Activated B cell treated with CpG ODN at 0.5 μM for 24 hours (primary cell): ENCODE measurements around the gene FAM193B. TPM values are rescaled to one million over a fixed set of nuclear protein-coding genes. Genes with fewer than 3 reads are reported as not detected.

Experiments used
- ATAC-seq: fragments of 200-7000 bp; cut with Tn5 transposase; one replicate; pipeline ENCODE4 v1.10.0; 2021; ENCODE audit warnings: low read depth, mild to moderate bottlenecking, moderate library complexity
- CTCF ChIA-PET: fragments of 350-600 bp; sonication (Branson Sonifier 250); formaldehyde crosslinking; loops from one replicate; lab custom pipeline; 2021; ENCODE audit warnings: antibody characterized with exemption; lab: Charles Lee
- POLR2A ChIA-PET: fragments of 350-600 bp; sonication (Branson Sonifier 250); formaldehyde crosslinking; loops from one replicate; lab custom pipeline; 2021; ENCODE audit warnings: antibody characterized with exemption; lab: Charles Lee
- DNase-seq: peaks from one replicate; pipeline ENCODE4 v3.0.0; 2022
- H3K27ac Mint-ChIP-seq: one replicate; pipeline ENCODE4 v1.8.0; 2020; ENCODE audit warnings: mixed read lengths
- H3K27me3 Mint-ChIP-seq: one replicate; pipeline ENCODE4 v1.8.0; 2021; ENCODE audit warnings: mixed read lengths
- H3K36me3 Mint-ChIP-seq: one replicate; pipeline ENCODE4 v1.8.0; 2021; ENCODE audit warnings: low read depth, mixed read lengths
- H3K4me1 Mint-ChIP-seq: one replicate; pipeline ENCODE4 v1.8.0; 2021; ENCODE audit warnings: mixed read lengths
- H3K4me3 Mint-ChIP-seq: one replicate; pipeline ENCODE4 v1.8.0; 2020; ENCODE audit warnings: mild to moderate bottlenecking, mixed read lengths
- H3K9me3 Mint-ChIP-seq: one replicate; pipeline ENCODE4 v1.8.0; 2020; ENCODE audit warnings: mixed read lengths
- intact Hi-C: fragments of 100-400 bp; cut with micrococcal nuclease; formaldehyde crosslinking; loops from one replicate; pipeline ENCODE4 v1.15.1; 2024
- total RNA-seq: library from RNA; stranded (reverse); gene quantifications from 2 replicates; pipeline ENCODE4 v1.2.3, GENCODE V29; 2022
- TF ChIP-seq, protein P1 (sequence below): fragments of 200-600 bp; IDR thresholded peaks from one replicate; pipeline ENCODE4 v1.8.0; 2022; ENCODE audit warnings: antibody characterized with exemption, mild to moderate bottlenecking

FAM193B gene
- total RNA-seq, 1 donor from 2014 or later = 121 TPM

DNA sequence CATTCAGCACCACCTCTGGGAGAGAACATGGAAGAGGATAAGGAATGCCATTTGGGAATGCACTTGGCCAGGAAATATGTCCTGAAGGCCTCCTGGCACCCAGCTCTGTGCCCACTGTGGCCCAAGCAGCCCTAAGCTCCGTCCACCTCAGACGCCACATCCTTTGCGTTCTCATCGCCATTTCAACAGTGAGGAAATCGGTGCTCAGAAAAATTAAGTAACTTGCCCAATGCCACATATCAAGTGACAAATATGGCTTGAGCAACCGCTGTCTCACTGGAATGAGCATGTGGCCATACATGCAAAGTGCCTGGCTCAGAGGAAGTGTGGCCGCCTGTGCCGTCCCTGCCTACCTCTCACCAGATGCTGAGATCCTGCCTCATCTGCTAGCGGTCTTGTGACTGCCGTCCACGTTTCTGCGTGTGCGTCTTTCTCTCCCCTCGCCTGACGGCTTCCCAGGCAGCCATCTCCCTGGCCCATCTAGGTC, 43.8 kb downstream of the FAM193B start:
- peak overlapping the region; percentile 93 for H3K4me3 Mint-ChIP-seq

DNA sequence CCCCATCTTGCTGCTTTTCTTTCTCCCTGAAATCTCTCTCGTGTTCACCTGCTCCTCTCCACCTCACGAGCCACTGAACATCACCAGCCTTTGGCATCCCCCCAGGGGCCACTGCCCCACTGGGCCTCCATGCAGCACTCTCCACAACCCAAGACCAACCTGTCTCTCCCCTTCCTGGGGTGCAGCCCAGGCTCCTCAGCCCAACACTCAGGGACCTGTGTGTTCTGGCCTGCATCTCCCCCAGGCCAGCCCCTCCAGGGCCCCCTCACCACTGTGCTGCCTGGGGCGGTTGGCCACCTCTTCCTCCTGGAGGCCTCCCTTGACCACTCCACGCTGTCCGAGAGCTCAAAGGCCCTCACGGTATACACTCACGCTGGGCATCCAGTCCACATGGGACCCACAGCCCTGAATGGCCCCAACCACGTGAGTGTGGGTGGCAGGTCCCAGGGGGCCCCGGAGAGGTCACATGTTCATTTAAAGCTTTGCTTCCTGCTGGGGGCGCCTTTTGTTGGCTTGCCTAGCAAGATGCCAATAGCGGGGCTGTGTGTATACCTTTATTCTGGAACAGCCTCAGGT, 44.3 kb downstream of the FAM193B start:
- intact Hi-C loops = loop anchor here (1.0 to 10.0 kb wide), 3 partner anchors 7 to 395 kb away; no protein-coding TSS in a partner anchor
- DNase-seq = peak; percentile 55
- H3K4me1 Mint-ChIP-seq = peaks cover 61% of the 10 kb centered on the region
- CTCF ChIA-PET = interaction anchor here (1.1 to 2.7 kb wide), 6 partner anchors 9 to 120 kb away, joined by 3 to 11 read pairs (median 4); partner anchors contain the start of genes B4GALT7 and PDLIM7
- TF ChIP-seq, protein P1, sequence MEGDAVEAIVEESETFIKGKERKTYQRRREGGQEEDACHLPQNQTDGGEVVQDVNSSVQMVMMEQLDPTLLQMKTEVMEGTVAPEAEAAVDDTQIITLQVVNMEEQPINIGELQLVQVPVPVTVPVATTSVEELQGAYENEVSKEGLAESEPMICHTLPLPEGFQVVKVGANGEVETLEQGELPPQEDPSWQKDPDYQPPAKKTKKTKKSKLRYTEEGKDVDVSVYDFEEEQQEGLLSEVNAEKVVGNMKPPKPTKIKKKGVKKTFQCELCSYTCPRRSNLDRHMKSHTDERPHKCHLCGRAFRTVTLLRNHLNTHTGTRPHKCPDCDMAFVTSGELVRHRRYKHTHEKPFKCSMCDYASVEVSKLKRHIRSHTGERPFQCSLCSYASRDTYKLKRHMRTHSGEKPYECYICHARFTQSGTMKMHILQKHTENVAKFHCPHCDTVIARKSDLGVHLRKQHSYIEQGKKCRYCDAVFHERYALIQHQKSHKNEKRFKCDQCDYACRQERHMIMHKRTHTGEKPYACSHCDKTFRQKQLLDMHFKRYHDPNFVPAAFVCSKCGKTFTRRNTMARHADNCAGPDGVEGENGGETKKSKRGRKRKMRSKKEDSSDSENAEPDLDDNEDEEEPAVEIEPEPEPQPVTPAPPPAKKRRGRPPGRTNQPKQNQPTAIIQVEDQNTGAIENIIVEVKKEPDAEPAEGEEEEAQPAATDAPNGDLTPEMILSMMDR = no peak
- peak overlapping the region; percentile 96 for H3K27ac Mint-ChIP-seq
- peak overlapping the region; percentile 93 for H3K4me3 Mint-ChIP-seq
- H3K9me3 Mint-ChIP-seq = no peaks in the 10 kb centered on the region
- POLR2A ChIA-PET = interaction anchor here (0.6 to 5.9 kb wide), 13 partner anchors 9 to 202 kb away, joined by 3 to 96 read pairs (median 5); partner anchors contain the start of genes B4GALT7, LMAN2 and PDLIM7
- H3K36me3 Mint-ChIP-seq = peaks cover 68% of the 10 kb centered on the region
- peak; percentile 44 for ATAC-seq
- H3K27me3 Mint-ChIP-seq = no peaks in the 10 kb centered on the region

More for the DNA sequence above, 43.8 kb downstream of the FAM193B start:
- Mint-ChIP-seq H3K9me3 (no peaks in the 10 kb centered on the region), H3K36me3 (peaks cover 68% of the 10 kb centered on the region), H3K27me3 (no peaks in the 10 kb centered on the region), H3K27ac (peak overlapping the region; percentile 96), H3K4me1 (peaks cover 62% of the 10 kb centered on the region)
- ChIA-PET CTCF (interaction anchor here (1.1 to 2.7 kb wide), 5 partner anchors 10 to 120 kb away, joined by 3 to 11 read pairs (median 5); partner anchors contain the start of gene PDLIM7), POLR2A (interaction anchor here (1.0 to 5.9 kb wide), 9 partner anchors 10 to 202 kb away, joined by 3 to 96 read pairs (median 4); partner anchors contain the start of genes B4GALT7, LMAN2 and PDLIM7)
- intact Hi-C loops = loop anchor here (1.0 kb wide), 1 partner anchor 210 kb away; no protein-coding TSS in a partner anchor
- TF ChIP-seq, protein P1 = no peak
- DNase-seq (peak; percentile 52), ATAC-seq (peak; percentile 66)

DNA sequence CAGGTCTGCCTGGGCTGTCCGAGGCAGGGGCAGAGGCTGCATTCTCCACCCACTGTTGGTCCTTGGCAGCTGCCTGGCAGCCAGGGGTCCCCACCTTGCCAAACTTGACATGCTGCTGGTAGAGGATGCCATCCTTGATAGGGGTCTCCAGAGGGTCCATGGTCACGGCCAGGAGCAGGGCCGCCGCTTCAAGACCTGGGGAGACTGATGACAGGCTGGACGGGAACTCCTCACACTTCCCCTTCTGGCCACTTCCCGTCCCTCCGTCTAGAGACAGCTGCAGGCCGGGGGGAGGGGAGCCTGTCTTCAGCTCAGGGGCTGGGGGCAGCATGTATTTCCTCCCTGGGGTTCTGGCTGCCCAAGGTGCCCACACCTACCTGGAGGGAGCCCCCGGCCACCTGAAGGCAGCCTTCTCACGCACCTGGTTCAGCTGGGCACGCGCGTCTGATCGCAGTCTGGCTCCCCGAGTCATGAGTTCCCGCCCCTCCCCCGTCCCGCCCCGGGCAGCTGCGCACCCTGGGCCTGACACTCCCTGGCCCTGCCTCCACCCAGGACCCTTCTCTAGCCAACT, 44.9 kb downstream of the FAM193B start, which contains the start of gene DOK3:
Gene DOK3 (minus strand): TSS at position 446 of the 571 bp plus-strand sequence. CDS start 286 bp downstream, at position 160.
- H3K4me1 Mint-ChIP-seq = peaks cover 60% of the 10 kb centered on the region
- CTCF ChIA-PET = interaction anchor here (0.6 to 2.7 kb wide), 9 partner anchors 8 to 119 kb away, joined by 3 to 11 read pairs (median 8); partner anchors contain the start of genes B4GALT7 and PDLIM7
- H3K27ac Mint-ChIP-seq = peak within 1 kb of the TSS; percentile 96
- ATAC-seq (peak; percentile 33), DNase-seq (peak; percentile 52)
- intact Hi-C loops = loop anchor here (1.0 to 10.0 kb wide), 2 partner anchors 8 to 395 kb away; no protein-coding TSS in a partner anchor
- peak within 1 kb of the TSS; percentile 93 for H3K4me3 Mint-ChIP-seq
- POLR2A ChIA-PET = interaction anchor here (0.6 to 5.9 kb wide), 16 partner anchors 7 to 201 kb away, joined by 3 to 96 read pairs (median 6); partner anchors contain the start of genes B4GALT7, DDX41, GRK6 and LMAN2
- no peaks in the 10 kb centered on the region for H3K27me3 Mint-ChIP-seq
- no peaks in the 10 kb centered on the region for H3K9me3 Mint-ChIP-seq
- H3K36me3 Mint-ChIP-seq = peaks cover 64% of the 10 kb centered on the region
- TF ChIP-seq, protein P1 = no peak

DNA sequence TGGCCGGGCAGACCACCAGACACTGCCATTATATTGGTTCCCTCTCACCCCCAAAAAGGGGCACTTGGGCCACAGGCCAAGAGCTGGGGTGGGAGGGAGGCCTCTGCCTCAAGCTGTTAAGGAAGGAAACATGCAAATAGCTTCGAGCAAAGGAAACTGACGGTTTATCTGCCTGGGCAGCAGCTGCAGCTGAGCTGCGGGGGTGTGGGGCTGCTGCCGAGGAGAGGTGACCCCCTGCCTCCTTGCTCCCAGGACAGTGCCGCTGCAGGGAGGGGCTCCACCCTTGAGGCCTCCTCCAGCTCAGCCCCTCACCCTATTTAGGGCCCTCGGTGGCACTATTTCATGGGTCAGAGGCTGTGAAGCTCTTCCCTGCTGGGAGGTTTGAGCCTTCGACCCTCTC, 45.5 kb downstream of the FAM193B start:
- ATAC-seq (peak; percentile 33), DNase-seq (peak; percentile 39)
- no peaks in the 10 kb centered on the region for H3K9me3 Mint-ChIP-seq
- POLR2A ChIA-PET = interaction anchor here (0.7 to 5.9 kb wide), 14 partner anchors 8 to 158 kb away, joined by 3 to 96 read pairs (median 6); partner anchors contain the start of genes B4GALT7, DDX41, GRK6 and LMAN2
- peaks cover 61% of the 10 kb centered on the region for H3K36me3 Mint-ChIP-seq
- H3K4me1 Mint-ChIP-seq = peaks cover 55% of the 10 kb centered on the region
- TF ChIP-seq, protein P1 = no peak
- H3K27me3 Mint-ChIP-seq = no peaks in the 10 kb centered on the region
- CTCF ChIA-PET = interaction anchor here (0.6 to 2.7 kb wide), 8 partner anchors 8 to 119 kb away, joined by 3 to 11 read pairs (median 10); partner anchors contain the start of genes B4GALT7 and PDLIM7
- peak overlapping the region; percentile 96 for H3K27ac Mint-ChIP-seq
- intact Hi-C loops = loop anchor here (1.0 to 10.0 kb wide), 3 partner anchors 8 to 394 kb away; partner anchors contain the start of gene PDLIM7
- peak overlapping the region; percentile 93 for H3K4me3 Mint-ChIP-seq
